Measurements from ENCODE around the gene HCAR2.
"Not testable (repeated sequence)": the region's sequence is repeated elsewhere in the genome, so short reads cannot be mapped to it uniquely, and the experiment has no call there.

DNA sequence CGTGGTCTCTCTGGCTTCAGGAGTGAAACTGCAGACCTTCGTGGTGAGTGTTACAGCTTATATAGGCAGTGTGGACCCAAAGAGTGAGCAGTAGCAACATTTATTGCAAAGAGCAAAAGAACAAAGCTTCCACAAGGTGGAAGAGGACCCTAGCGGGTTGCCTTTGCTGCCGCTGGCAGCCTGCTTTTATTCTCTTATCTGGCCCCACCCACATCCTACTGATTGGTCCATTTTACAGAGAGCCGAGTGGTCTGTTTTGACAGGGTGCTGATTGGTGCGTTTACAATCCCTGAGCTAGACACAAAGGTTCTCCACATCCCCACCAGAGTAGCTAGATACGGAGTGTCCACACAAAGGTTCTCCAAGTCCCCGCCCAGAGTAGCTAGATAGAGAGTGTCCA, 27.1 kb downstream of the HCAR2 start:
- TF ChIP-seq, protein P1, sequence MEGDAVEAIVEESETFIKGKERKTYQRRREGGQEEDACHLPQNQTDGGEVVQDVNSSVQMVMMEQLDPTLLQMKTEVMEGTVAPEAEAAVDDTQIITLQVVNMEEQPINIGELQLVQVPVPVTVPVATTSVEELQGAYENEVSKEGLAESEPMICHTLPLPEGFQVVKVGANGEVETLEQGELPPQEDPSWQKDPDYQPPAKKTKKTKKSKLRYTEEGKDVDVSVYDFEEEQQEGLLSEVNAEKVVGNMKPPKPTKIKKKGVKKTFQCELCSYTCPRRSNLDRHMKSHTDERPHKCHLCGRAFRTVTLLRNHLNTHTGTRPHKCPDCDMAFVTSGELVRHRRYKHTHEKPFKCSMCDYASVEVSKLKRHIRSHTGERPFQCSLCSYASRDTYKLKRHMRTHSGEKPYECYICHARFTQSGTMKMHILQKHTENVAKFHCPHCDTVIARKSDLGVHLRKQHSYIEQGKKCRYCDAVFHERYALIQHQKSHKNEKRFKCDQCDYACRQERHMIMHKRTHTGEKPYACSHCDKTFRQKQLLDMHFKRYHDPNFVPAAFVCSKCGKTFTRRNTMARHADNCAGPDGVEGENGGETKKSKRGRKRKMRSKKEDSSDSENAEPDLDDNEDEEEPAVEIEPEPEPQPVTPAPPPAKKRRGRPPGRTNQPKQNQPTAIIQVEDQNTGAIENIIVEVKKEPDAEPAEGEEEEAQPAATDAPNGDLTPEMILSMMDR (IDR thresholded peaks at IDR 0.05) = not testable (repeated sequence)
- not testable (repeated sequence) for TF ChIP-seq POLR2A, POLR2AphosphoS5, EP300 (IDR thresholded peaks at IDR 0.05)
